HEK293 (cell line): ENCODE data around the gene TECPR2.

Source experiments
- CTCF ChIA-PET: fragments of 350-600 bp; formaldehyde crosslinking; extraction: SDS; loops from one replicate; lab custom pipeline; 2021; ENCODE audit warnings: antibody characterized with exemption; lab: Yijun Ruan, JAX
- POLR2A ChIA-PET: fragments of 300-600 bp; formaldehyde crosslinking; extraction: SDS; loops from one replicate; lab custom pipeline; 2020; ENCODE audit warnings: antibody characterized with exemption, inconsistent platforms; lab: Yijun Ruan, JAX
- H3K27ac ChIP-seq: fragments of 200-500 bp; sonication (Bioruptor generic); 2 replicates; pipeline ENCODE4 v1.5.1; 2014; ENCODE audit warnings: low read depth, low read length, control low read depth, inconsistent platforms; ENCODE audit errors: extremely low read depth
- H3K36me3 ChIP-seq, 2 experiments: fragments of 200-500 bp in 1 of 2; sonication (Bioruptor generic) in 1 of 2; 1 replicate in 1 of 2; 2 replicates in 1 of 2; pipeline ENCODE4 v1.5.1; 2014 to 2017; ENCODE audit warnings: inconsistent platforms in 2 of 2, low read length in 2 of 2; ENCODE audit not compliant: control insufficient read depth in 2 of 2, insufficient read depth in 1 of 2
- H3K4me1 ChIP-seq: fragments of 200-500 bp; sonication (Bioruptor generic); 2 replicates; pipeline ENCODE4 v1.5.1; 2014; ENCODE audit warnings: mild to moderate bottlenecking, low read length, inconsistent platforms; ENCODE audit not compliant: control insufficient read depth, insufficient read depth
- H3K4me3 ChIP-seq: 2 replicates; pipeline ENCODE4 v1.5.1; 2011; ENCODE audit warnings: low read depth, mild to moderate bottlenecking, control low read depth, low read length, moderate library complexity
- H3K9me3 ChIP-seq: fragments of 200-500 bp; sonication (Bioruptor generic); 2 replicates; pipeline ENCODE4 v1.5.1; 2014; ENCODE audit warnings: low read depth, low read length, inconsistent platforms; ENCODE audit not compliant: control insufficient read depth, insufficient read depth
- EGR2 ChIP-seq: fragments of 450-650 bp; formaldehyde crosslinking; IDR thresholded peaks from 2 replicates; pipeline ENCODE4 v1.5.1; 2016; ENCODE audit warnings: low read depth, missing biosample characterization, missing genetic modification characterization
- GLIS2 ChIP-seq: fragments of 450-650 bp; formaldehyde crosslinking; IDR thresholded peaks from 2 replicates; pipeline ENCODE4 v1.5.1; 2016; ENCODE audit warnings: missing biosample characterization, missing genetic modification characterization
- KLF7 ChIP-seq: fragments of 450-650 bp; formaldehyde crosslinking; IDR thresholded peaks from 2 replicates; pipeline ENCODE4 v1.5.1; 2016; ENCODE audit warnings: missing biosample characterization, missing genetic modification characterization, borderline replicate concordance
- SP2 ChIP-seq: fragments of 450-650 bp; formaldehyde crosslinking; IDR thresholded peaks from 2 replicates; pipeline ENCODE4 v1.5.1; 2016; ENCODE audit warnings: missing biosample characterization, missing genetic modification characterization
- SP3 ChIP-seq: fragments of 450-650 bp; formaldehyde crosslinking; IDR thresholded peaks from 2 replicates; pipeline ENCODE4 v1.5.1; 2016; ENCODE audit warnings: missing biosample characterization, missing genetic modification characterization
- ZBTB17 ChIP-seq: fragments of 450-650 bp; formaldehyde crosslinking; IDR thresholded peaks from 2 replicates; pipeline ENCODE4 v1.5.1; 2016; ENCODE audit warnings: missing biosample characterization, missing genetic modification characterization
- ZBTB8A ChIP-seq: fragments of 450-650 bp; formaldehyde crosslinking; IDR thresholded peaks from 2 replicates; pipeline ENCODE4 v1.5.1; 2016; ENCODE audit warnings: missing biosample characterization, missing genetic modification characterization
- ZEB2 ChIP-seq: fragments of 450-650 bp; formaldehyde crosslinking; IDR thresholded peaks from 2 replicates; pipeline ENCODE4 v1.5.1; 2016; ENCODE audit warnings: missing biosample characterization, missing genetic modification characterization
- ZNF10 ChIP-seq: fragments of 450-650 bp; formaldehyde crosslinking; IDR thresholded peaks from 2 replicates; pipeline ENCODE4 v1.5.1; 2017; ENCODE audit warnings: missing biosample characterization, missing genetic modification characterization
- ZNF341 ChIP-seq: fragments of 450-650 bp; formaldehyde crosslinking; IDR thresholded peaks from 2 replicates; pipeline ENCODE4; 2016; ENCODE audit warnings: low read depth, missing biosample characterization, missing genetic modification characterization
- ZNF48 ChIP-seq: fragments of 450-650 bp; formaldehyde crosslinking; IDR thresholded peaks from 2 replicates; pipeline ENCODE4 v1.5.1; 2016; ENCODE audit warnings: missing biosample characterization, missing genetic modification characterization
- ZNF629 ChIP-seq: fragments of 450-650 bp; formaldehyde crosslinking; IDR thresholded peaks from 2 replicates; pipeline ENCODE4 v1.5.1; 2017; ENCODE audit warnings: missing biosample characterization, missing genetic modification characterization
- ZNF768 ChIP-seq: fragments of 450-650 bp; formaldehyde crosslinking; IDR thresholded peaks from 2 replicates; pipeline ENCODE4 v1.5.1; 2018; ENCODE audit warnings: missing biosample characterization, mild to moderate bottlenecking, missing genetic modification characterization
- ZNF777 ChIP-seq: fragments of 450-650 bp; formaldehyde crosslinking; IDR thresholded peaks from 2 replicates; pipeline ENCODE4 v1.5.1; 2017; ENCODE audit warnings: missing biosample characterization, missing genetic modification characterization, borderline replicate concordance
- ZSCAN30 ChIP-seq: fragments of 450-650 bp; IDR thresholded peaks from 2 replicates; pipeline ENCODE4 v1.5.1; 2018; ENCODE audit warnings: missing biosample characterization, mild to moderate bottlenecking, missing genetic modification characterization, moderate library complexity
- ZXDB ChIP-seq: fragments of 450-650 bp; formaldehyde crosslinking; IDR thresholded peaks from 2 replicates; pipeline ENCODE4 v1.5.1; 2016; ENCODE audit warnings: missing biosample characterization, missing genetic modification characterization
- TF ChIP-seq, protein P1 (sequence below): fragments of 450-650 bp; formaldehyde crosslinking; IDR thresholded peaks from 2 replicates; pipeline ENCODE4; 2016; ENCODE audit warnings: missing biosample characterization, missing genetic modification characterization
- TF ChIP-seq, protein P2 (sequence below): fragments of 450-650 bp; formaldehyde crosslinking; IDR thresholded peaks from 2 replicates; pipeline ENCODE4 v1.5.1; 2016; ENCODE audit warnings: missing biosample characterization, missing genetic modification characterization
- TF ChIP-seq, protein P3 (sequence below): fragments of 450-650 bp; formaldehyde crosslinking; optimal IDR thresholded peaks from 2 replicates; pipeline ENCODE3; 2016; ENCODE audit warnings: missing biosample characterization, mild to moderate bottlenecking, missing genetic modification characterization
- TF ChIP-seq, protein P4 (sequence below): fragments of 450-650 bp; formaldehyde crosslinking; IDR thresholded peaks from 2 replicates; pipeline ENCODE4 v1.5.1; 2016; ENCODE audit warnings: missing biosample characterization, missing genetic modification characterization
- TF ChIP-seq, protein P5 (sequence below): fragments of 450-650 bp; formaldehyde crosslinking; IDR thresholded peaks from 2 replicates; pipeline ENCODE4 v1.5.1; 2016; ENCODE audit warnings: missing biosample characterization, missing genetic modification characterization
- TF ChIP-seq, protein P6 (sequence below): fragments of 450-650 bp; formaldehyde crosslinking; IDR thresholded peaks from 2 replicates; pipeline ENCODE4 v1.5.1; 2016; ENCODE audit warnings: missing biosample characterization, missing genetic modification characterization

The TECPR2 gene

DNA sequence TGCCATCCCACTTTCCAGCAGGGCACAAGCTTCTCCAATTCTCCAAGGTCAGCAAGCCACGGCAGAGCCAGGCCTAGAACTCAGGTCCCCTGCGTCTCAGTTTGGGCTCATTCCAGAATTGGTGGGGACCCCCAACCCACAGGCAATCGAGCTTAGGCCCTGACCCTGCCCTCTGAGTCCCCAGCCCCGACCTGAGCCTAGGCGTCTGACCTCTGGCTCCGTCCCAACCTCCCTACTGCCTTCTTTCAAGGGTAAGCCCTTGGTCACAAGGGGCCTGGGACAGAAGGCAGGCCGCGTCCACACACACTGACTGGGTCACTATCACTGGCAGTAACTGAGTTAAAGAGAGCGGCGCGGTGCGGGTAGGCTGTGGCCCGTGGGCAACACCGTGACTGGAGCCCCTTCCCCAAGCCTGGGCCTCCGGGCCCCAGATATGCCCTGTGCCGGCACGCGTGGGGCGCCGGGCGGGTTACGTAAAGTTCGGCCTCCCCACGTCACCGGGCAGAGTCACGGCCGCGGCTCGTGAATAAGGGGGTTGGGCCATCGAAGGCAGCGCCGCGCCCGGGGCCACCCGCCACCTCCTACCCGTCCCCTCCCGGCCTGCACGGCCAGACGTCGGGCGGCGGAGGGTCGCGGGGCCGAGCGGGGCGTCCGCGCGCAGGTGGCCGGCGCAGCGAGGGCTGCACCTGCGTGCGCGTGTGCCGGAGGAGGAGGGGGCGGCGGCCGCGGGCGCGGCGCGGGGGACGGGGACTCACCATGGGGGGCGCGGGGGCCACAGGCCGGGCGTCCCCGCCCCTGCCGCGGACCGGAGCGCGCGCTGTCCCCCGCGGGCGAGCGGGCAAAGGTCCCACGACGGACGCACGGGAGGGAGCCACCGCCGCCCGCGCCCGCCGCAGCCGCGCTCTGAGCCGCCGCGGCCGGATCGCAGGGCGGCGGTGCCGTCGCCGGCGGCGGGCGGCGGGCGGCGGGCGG lies 146.3 kb downstream of the TECPR2 start:
- Histone ChIP-seq H3K9me3 (no peaks in the 10 kb centered on the region), H3K36me3 (peaks cover 0 to 29% of the 10 kb centered on the region in 2 experiments; a peak in 1 of 3 replicates), H3K27ac (peak overlapping the region; percentile 87), H3K4me3 (peak overlapping the region; percentile 72), H3K4me1 (peaks cover 3% of the 10 kb centered on the region; the same call in 1 of the 2 replicates)
- ChIA-PET CTCF (interaction anchor here (0.6 to 1.7 kb wide), 3 partner anchors 16 to 170 kb away, joined by 3 to 11 read pairs (median 6); no protein-coding TSS in a partner anchor), POLR2A (interaction anchor here (0.6 to 1.0 kb wide), 3 partner anchors 16 to 20 kb away, joined by 4 to 5 read pairs (median 5); no protein-coding TSS in a partner anchor)
- TF ChIP-seq GLIS2, result peak; percentile 47; the same call in 1 of the 2 replicates
- TF ChIP-seq, protein P1, sequence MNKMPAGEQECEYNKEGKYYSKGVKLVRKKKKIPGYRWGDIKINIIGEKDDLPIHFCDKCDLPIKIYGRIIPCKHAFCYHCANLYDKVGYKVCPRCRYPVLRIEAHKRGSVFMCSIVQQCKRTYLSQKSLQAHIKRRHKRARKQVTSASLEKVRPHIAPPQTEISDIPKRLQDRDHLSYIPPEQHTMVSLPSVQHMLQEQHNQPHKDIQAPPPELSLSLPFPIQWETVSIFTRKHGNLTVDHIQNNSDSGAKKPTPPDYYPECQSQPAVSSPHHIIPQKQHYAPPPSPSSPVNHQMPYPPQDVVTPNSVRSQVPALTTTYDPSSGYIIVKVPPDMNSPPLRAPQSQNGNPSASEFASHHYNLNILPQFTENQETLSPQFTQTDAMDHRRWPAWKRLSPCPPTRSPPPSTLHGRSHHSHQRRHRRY (tag by site-specific recombination), result no peak
- 0 out of 2 replicates have a peak, but pooled peaks have one; percentile 46 for TF ChIP-seq ZXDB (tag by site-specific recombination)
- peak; percentile 13; the same call in 1 of the 2 replicates for TF ChIP-seq SP3 (tag by site-specific recombination)
- peak; percentile 75 for TF ChIP-seq ZNF629
- TF ChIP-seq, protein P2, sequence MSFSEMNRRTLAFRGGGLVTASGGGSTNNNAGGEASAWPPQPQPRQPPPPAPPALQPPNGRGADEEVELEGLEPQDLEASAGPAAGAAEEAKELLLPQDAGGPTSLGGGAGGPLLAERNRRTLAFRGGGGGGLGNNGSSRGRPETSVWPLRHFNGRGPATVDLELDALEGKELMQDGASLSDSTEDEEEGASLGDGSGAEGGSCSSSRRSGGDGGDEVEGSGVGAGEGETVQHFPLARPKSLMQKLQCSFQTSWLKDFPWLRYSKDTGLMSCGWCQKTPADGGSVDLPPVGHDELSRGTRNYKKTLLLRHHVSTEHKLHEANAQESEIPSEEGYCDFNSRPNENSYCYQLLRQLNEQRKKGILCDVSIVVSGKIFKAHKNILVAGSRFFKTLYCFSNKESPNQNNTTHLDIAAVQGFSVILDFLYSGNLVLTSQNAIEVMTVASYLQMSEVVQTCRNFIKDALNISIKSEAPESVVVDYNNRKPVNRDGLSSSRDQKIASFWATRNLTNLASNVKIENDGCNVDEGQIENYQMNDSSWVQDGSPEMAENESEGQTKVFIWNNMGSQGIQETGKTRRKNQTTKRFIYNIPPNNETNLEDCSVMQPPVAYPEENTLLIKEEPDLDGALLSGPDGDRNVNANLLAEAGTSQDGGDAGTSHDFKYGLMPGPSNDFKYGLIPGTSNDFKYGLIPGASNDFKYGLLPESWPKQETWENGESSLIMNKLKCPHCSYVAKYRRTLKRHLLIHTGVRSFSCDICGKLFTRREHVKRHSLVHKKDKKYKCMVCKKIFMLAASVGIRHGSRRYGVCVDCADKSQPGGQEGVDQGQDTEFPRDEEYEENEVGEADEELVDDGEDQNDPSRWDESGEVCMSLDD, result 0 out of 2 replicates have a peak, but pooled peaks have one; percentile 17
- TF ChIP-seq ZBTB17 (tag by site-specific recombination), result peak; percentile 20; the same call in 1 of the 2 replicates
- TF ChIP-seq, protein P3, sequence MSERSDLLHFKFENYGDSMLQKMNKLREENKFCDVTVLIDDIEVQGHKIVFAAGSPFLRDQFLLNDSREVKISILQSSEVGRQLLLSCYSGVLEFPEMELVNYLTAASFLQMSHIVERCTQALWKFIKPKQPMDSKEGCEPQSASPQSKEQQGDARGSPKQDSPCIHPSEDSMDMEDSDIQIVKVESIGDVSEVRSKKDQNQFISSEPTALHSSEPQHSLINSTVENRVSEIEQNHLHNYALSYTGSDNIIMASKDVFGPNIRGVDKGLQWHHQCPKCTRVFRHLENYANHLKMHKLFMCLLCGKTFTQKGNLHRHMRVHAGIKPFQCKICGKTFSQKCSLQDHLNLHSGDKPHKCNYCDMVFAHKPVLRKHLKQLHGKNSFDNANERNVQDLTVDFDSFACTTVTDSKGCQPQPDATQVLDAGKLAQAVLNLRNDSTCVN (tag by site-specific recombination), result peak; percentile 77
- TF ChIP-seq ZNF777 (tag by site-specific recombination), result 0 out of 2 replicates have a peak, but pooled peaks have one; percentile 25
- peak; percentile 60 for TF ChIP-seq SP2
- TF ChIP-seq, protein P4, sequence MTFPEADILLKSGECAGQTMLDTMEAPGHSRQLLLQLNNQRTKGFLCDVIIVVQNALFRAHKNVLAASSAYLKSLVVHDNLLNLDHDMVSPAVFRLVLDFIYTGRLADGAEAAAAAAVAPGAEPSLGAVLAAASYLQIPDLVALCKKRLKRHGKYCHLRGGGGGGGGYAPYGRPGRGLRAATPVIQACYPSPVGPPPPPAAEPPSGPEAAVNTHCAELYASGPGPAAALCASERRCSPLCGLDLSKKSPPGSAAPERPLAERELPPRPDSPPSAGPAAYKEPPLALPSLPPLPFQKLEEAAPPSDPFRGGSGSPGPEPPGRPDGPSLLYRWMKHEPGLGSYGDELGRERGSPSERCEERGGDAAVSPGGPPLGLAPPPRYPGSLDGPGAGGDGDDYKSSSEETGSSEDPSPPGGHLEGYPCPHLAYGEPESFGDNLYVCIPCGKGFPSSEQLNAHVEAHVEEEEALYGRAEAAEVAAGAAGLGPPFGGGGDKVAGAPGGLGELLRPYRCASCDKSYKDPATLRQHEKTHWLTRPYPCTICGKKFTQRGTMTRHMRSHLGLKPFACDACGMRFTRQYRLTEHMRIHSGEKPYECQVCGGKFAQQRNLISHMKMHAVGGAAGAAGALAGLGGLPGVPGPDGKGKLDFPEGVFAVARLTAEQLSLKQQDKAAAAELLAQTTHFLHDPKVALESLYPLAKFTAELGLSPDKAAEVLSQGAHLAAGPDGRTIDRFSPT (tag by site-specific recombination), result peak; percentile 47; the same call in 1 of the 2 replicates
- 0 out of 2 replicates have a peak, but pooled peaks have one; percentile 5 for TF ChIP-seq KLF7 (tag by site-specific recombination)
- TF ChIP-seq, protein P5, sequence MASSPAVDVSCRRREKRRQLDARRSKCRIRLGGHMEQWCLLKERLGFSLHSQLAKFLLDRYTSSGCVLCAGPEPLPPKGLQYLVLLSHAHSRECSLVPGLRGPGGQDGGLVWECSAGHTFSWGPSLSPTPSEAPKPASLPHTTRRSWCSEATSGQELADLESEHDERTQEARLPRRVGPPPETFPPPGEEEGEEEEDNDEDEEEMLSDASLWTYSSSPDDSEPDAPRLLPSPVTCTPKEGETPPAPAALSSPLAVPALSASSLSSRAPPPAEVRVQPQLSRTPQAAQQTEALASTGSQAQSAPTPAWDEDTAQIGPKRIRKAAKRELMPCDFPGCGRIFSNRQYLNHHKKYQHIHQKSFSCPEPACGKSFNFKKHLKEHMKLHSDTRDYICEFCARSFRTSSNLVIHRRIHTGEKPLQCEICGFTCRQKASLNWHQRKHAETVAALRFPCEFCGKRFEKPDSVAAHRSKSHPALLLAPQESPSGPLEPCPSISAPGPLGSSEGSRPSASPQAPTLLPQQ, result 0 out of 2 replicates have a peak, but pooled peaks have one; percentile 26
- TF ChIP-seq ZEB2 (tag by site-specific recombination), result peak; percentile 78
- no peak for TF ChIP-seq ZNF48
- peak; percentile 90 for TF ChIP-seq ZBTB8A (tag by site-specific recombination)
- no peak for TF ChIP-seq ZNF341 (tag by site-specific recombination)
- TF ChIP-seq ZNF10 (tag by site-specific recombination), result no peak
- TF ChIP-seq ZNF768, result no peak
- TF ChIP-seq, protein P6, sequence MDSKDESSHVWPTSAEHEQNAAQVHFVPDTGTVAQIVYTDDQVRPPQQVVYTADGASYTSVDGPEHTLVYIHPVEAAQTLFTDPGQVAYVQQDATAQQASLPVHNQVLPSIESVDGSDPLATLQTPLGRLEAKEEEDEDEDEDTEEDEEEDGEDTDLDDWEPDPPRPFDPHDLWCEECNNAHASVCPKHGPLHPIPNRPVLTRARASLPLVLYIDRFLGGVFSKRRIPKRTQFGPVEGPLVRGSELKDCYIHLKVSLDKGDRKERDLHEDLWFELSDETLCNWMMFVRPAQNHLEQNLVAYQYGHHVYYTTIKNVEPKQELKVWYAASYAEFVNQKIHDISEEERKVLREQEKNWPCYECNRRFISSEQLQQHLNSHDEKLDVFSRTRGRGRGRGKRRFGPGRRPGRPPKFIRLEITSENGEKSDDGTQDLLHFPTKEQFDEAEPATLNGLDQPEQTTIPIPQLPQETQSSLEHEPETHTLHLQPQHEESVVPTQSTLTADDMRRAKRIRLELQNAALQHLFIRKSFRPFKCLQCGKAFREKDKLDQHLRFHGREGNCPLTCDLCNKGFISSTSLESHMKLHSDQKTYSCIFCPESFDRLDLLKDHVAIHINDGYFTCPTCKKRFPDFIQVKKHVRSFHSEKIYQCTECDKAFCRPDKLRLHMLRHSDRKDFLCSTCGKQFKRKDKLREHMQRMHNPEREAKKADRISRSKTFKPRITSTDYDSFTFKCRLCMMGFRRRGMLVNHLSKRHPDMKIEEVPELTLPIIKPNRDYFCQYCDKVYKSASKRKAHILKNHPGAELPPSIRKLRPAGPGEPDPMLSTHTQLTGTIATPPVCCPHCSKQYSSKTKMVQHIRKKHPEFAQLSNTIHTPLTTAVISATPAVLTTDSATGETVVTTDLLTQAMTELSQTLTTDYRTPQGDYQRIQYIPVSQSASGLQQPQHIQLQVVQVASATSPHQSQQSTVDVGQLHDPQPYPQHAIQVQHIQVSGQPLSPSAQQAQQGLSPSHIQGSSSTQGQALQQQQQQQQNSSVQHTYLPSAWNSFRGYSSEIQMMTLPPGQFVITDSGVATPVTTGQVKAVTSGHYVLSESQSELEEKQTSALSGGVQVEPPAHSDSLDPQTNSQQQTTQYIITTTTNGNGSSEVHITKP (tag by site-specific recombination), result 0 out of 2 replicates have a peak, but pooled peaks have one; percentile 22
- TF ChIP-seq EGR2 (tag by site-specific recombination), result 0 out of 2 replicates have a peak, but pooled peaks have one; percentile 11
- peak; percentile 17; the same call in 1 of the 2 replicates for TF ChIP-seq ZSCAN30 (tag by site-specific recombination)
